Mesenchymal stem cell (in vitro differentiated cells and primary cell): ENCODE measurements around the gene PPP2CA.

Experiments
- DNase-seq: peaks from one replicate; pipeline ENCODE4 v3.0.0-alpha.2; 2013
- H2AFZ ChIP-seq: one replicate; pipeline ENCODE4 v1.6.1; 2013; ENCODE audit warnings: low read depth, mild to moderate bottlenecking, control low read depth, inconsistent platforms, low read length, moderate library complexity
- H2AK5ac ChIP-seq: 2 replicates; pipeline ENCODE4 v1.6.1; 2013; ENCODE audit warnings: low read length, moderate library complexity, mild to moderate bottlenecking, inconsistent platforms; ENCODE audit not compliant: severe bottlenecking
- H2BK120ac ChIP-seq: one replicate; pipeline ENCODE4 v1.6.1; 2013; ENCODE audit warnings: low read depth, mild to moderate bottlenecking, inconsistent platforms, low read length, moderate library complexity
- H2BK12ac ChIP-seq, 2 experiments: one replicate each; pipeline ENCODE4 v1.6.1; 2013; ENCODE audit warnings: inconsistent platforms in 2 of 2, low read length in 2 of 2, mild to moderate bottlenecking in 2 of 2, moderate library complexity in 2 of 2, control low read depth in 1 of 2
- H2BK15ac ChIP-seq: one replicate; pipeline ENCODE4 v1.6.1; 2013; ENCODE audit warnings: mild to moderate bottlenecking, low read depth, inconsistent platforms; ENCODE audit not compliant: poor library complexity, severe bottlenecking
- H2BK5ac ChIP-seq: 2 replicates; pipeline ENCODE4 v1.6.1; 2013; ENCODE audit warnings: low read depth, mild to moderate bottlenecking, low read length, control low read depth, inconsistent platforms; ENCODE audit not compliant: poor library complexity, severe bottlenecking
- H3K14ac ChIP-seq, 2 experiments: one replicate each; pipeline ENCODE4 v1.6.1; 2013; ENCODE audit warnings: inconsistent platforms in 2 of 2, low read length in 2 of 2, control low read depth in 1 of 2, mild to moderate bottlenecking in 1 of 2, moderate library complexity in 1 of 2
- H3K18ac ChIP-seq, 2 experiments: one replicate each; pipeline ENCODE4 v1.6.1; 2013; ENCODE audit warnings: inconsistent platforms in 2 of 2, low read length in 2 of 2, control low read depth in 1 of 2, low read depth in 1 of 2, mild to moderate bottlenecking in 1 of 2
- H3K23ac ChIP-seq, 2 experiments: one replicate each; pipeline ENCODE4 v1.6.1; 2013; ENCODE audit warnings: inconsistent platforms in 2 of 2, low read length in 2 of 2, mild to moderate bottlenecking in 2 of 2, moderate library complexity in 2 of 2, control low read depth in 1 of 2
- H3K27ac ChIP-seq: 2 replicates; pipeline ENCODE4 v1.5.1; 2013; ENCODE audit warnings: mild to moderate bottlenecking, moderate library complexity, low read length, control low read depth, inconsistent platforms; ENCODE audit not compliant: poor library complexity, severe bottlenecking
- H3K27me3 ChIP-seq, 2 experiments: 2 replicates each; pipeline versions ENCODE4 v1.6.1 to v1.7.0; 2013; ENCODE audit warnings: low read length in 2 of 2, mild to moderate bottlenecking in 2 of 2, moderate library complexity in 2 of 2, control low read depth in 1 of 2, inconsistent platforms in 1 of 2; ENCODE audit not compliant: control insufficient read depth in 1 of 2, insufficient read depth in 1 of 2
- H3K36me3 ChIP-seq, 2 experiments: 2 replicates each; pipeline versions ENCODE4 v1.6.1 to v1.7.0; 2013; ENCODE audit warnings: low read length in 2 of 2, control low read depth in 1 of 2, inconsistent platforms in 1 of 2, low read depth in 1 of 2, mild to moderate bottlenecking in 1 of 2; ENCODE audit not compliant: insufficient read depth in 2 of 2, control insufficient read depth in 1 of 2
- H3K4ac ChIP-seq, 2 experiments: one replicate each; pipeline ENCODE4 v1.6.1; 2013; ENCODE audit warnings: inconsistent platforms in 2 of 2, low read length in 2 of 2, mild to moderate bottlenecking in 2 of 2, moderate library complexity in 2 of 2, control low read depth in 1 of 2, low read depth in 1 of 2
- H3K4me1 ChIP-seq: 2 replicates; pipeline ENCODE4 v1.6.1; 2013; ENCODE audit warnings: low read depth, low read length, control low read depth; ENCODE audit not compliant: control insufficient read depth, insufficient read depth
- H3K4me2 ChIP-seq: 2 replicates; pipeline ENCODE4 v1.6.1; 2013; ENCODE audit warnings: low read length, mild to moderate bottlenecking, inconsistent platforms; ENCODE audit not compliant: poor library complexity, severe bottlenecking
- H3K4me3 ChIP-seq, 2 experiments: 2 replicates each; pipeline versions ENCODE4 v1.5.1 to v1.7.0; 2013; ENCODE audit warnings: low read length in 2 of 2, mild to moderate bottlenecking in 2 of 2, control low read depth in 1 of 2, low read depth in 1 of 2; ENCODE audit not compliant: insufficient read depth in 1 of 2
- H3K79me1 ChIP-seq: replicated peaks from 2 replicates; pipeline ENCODE4 v1.6.1; 2013; ENCODE audit warnings: mild to moderate bottlenecking, control low read depth, low read length, inconsistent platforms; ENCODE audit not compliant: poor library complexity, severe bottlenecking
- H3K9ac ChIP-seq: 2 replicates; pipeline ENCODE4 v1.7.0; 2013; ENCODE audit warnings: mild to moderate bottlenecking, low read length, moderate library complexity
- H3K9me3 ChIP-seq: 2 replicates; pipeline ENCODE4 v1.7.0; 2013; ENCODE audit warnings: mild to moderate bottlenecking, low read length; ENCODE audit not compliant: control insufficient read depth
- H4K8ac ChIP-seq: one replicate; pipeline ENCODE4 v1.6.1; 2013; ENCODE audit warnings: inconsistent platforms, mild to moderate bottlenecking, low read length, moderate library complexity
- H4K91ac ChIP-seq: one replicate; pipeline ENCODE4 v1.6.1; 2013; ENCODE audit warnings: mild to moderate bottlenecking, low read length, inconsistent platforms
- WGBS: methylation state at CpG from one replicate; pipeline ENCODE4 v1.1.7; 2013; ENCODE audit warnings: mixed read lengths; 5-methylcytosine and 5-hydroxymethylcytosine counted together

The PPP2CA gene

GRCh38 chr5:134174841-134175839, 50.7 kb downstream of the PPP2CA start:
- 28% methylated on average over 6 of the region's 10 CpGs for WGBS
- no peak overlapping the region for H2BK12ac ChIP-seq
- H3K4me2 ChIP-seq, result peak overlapping the region; percentile 76
- no peaks in the 10 kb centered on the region for H3K9me3 ChIP-seq
- H4K8ac ChIP-seq, result no peak overlapping the region
- DNase-seq, result peak; percentile 58
- H3K36me3 ChIP-seq, result peaks cover 17 to 34% of the 10 kb centered on the region in 2 experiments
- no peak overlapping the region for H4K91ac ChIP-seq
- H3K4me1 ChIP-seq, result peaks cover 6% of the 10 kb centered on the region
- H2AFZ ChIP-seq, result no peak overlapping the region
- H2AK5ac ChIP-seq, result no peak overlapping the region
- no peak overlapping the region for H3K4ac ChIP-seq
- peak overlapping the region; percentile 98 for H3K9ac ChIP-seq
- no peak overlapping the region for H3K14ac ChIP-seq
- no peak overlapping the region for H3K23ac ChIP-seq
- peak overlapping the region in 1 of 2 experiments; percentile 98 for H3K4me3 ChIP-seq
- H2BK15ac ChIP-seq, result no peak overlapping the region
- H3K27me3 ChIP-seq, result no peaks in the 10 kb centered on the region
- H3K18ac ChIP-seq, result no peak overlapping the region
- H2BK120ac ChIP-seq, result no peak overlapping the region
- H3K27ac ChIP-seq, result peak overlapping the region; percentile 63
- H2BK5ac ChIP-seq, result no peak overlapping the region
- H3K79me1 ChIP-seq, result peaks cover 11% of the 10 kb centered on the region

- Histone ChIP-seq H3K18ac (no peak overlapping the region), H3K79me1 (peaks cover 3% of the 10 kb centered on the region), H3K4ac (no peak overlapping the region), H2BK12ac (no peak overlapping the region), H3K4me2 (no peak overlapping the region), H2BK15ac (no peak overlapping the region), H3K9ac (no peak overlapping the region), H3K14ac (no peak overlapping the region), H4K8ac (no peak overlapping the region), H2AFZ (no peak overlapping the region), H3K23ac (no peak overlapping the region), H2AK5ac (no peak overlapping the region), H3K36me3 (peaks cover 17 to 61% of the 10 kb centered on the region in 2 experiments), H3K9me3 (no peaks in the 10 kb centered on the region), H2BK5ac (no peak overlapping the region), H3K27me3 (no peaks in the 10 kb centered on the region), H3K4me1 (no peaks in the 10 kb centered on the region), H3K4me3 (no peak overlapping the region), H4K91ac (no peak overlapping the region), H3K27ac (no peak overlapping the region), H2BK120ac (no peak overlapping the region)
- DNase-seq, result no peak
- WGBS, result 99% methylated on average over 4 of the region's 4 CpGs
These were observed 53.9 kb downstream of the PPP2CA start for GRCh38 chr5:134171972-134172371.

- H3K79me1 ChIP-seq, result peaks cover 18% of the 10 kb centered on the region
- DNase-seq, result no peak
- no peak overlapping the region for H2BK12ac ChIP-seq
- no peak overlapping the region for H3K4ac ChIP-seq
- no peaks in the 10 kb centered on the region for H3K27me3 ChIP-seq
- peaks cover 12% of the 10 kb centered on the region for H3K9me3 ChIP-seq
- no peak overlapping the region for H3K4me2 ChIP-seq
- H3K9ac ChIP-seq, result no peak overlapping the region
- H4K91ac ChIP-seq, result no peak overlapping the region
- no peak overlapping the region for H2AFZ ChIP-seq
- H3K4me1 ChIP-seq, result no peaks in the 10 kb centered on the region
- peaks cover 34 to 92% of the 10 kb centered on the region in 2 experiments for H3K36me3 ChIP-seq
- H3K23ac ChIP-seq, result no peak overlapping the region
- H2BK120ac ChIP-seq, result no peak overlapping the region
- 100% methylated on average over 3 of the region's 5 CpGs for WGBS
- H4K8ac ChIP-seq, result no peak overlapping the region
- H3K4me3 ChIP-seq, result no peak overlapping the region
- no peak overlapping the region for H3K27ac ChIP-seq
- H2BK15ac ChIP-seq, result no peak overlapping the region
- H3K18ac ChIP-seq, result no peak overlapping the region
- H3K14ac ChIP-seq, result no peak overlapping the region
- H2AK5ac ChIP-seq, result no peak overlapping the region
- no peak overlapping the region for H2BK5ac ChIP-seq
These were observed 63.3 kb downstream of the PPP2CA start for GRCh38 chr5:134162592-134162991.

GRCh38 chr5:134161513-134162395, 64.1 kb downstream of the PPP2CA start:
- H3K9ac ChIP-seq, result no peak overlapping the region
- H3K4me3 ChIP-seq, result no peak overlapping the region
- no peak overlapping the region for H3K4me2 ChIP-seq
- H3K4me1 ChIP-seq, result no peaks in the 10 kb centered on the region
- H3K36me3 ChIP-seq, result peaks cover 34 to 93% of the 10 kb centered on the region in 2 experiments
- no peak overlapping the region for H2BK15ac ChIP-seq
- H2BK12ac ChIP-seq, result no peak overlapping the region
- no peak for DNase-seq
- no peak overlapping the region for H2BK5ac ChIP-seq
- no peak overlapping the region for H2AFZ ChIP-seq
- no peak overlapping the region for H4K91ac ChIP-seq
- no peak overlapping the region for H2BK120ac ChIP-seq
- H3K4ac ChIP-seq, result no peak overlapping the region
- no peak overlapping the region for H3K14ac ChIP-seq
- H3K27ac ChIP-seq, result no peak overlapping the region
- peaks cover 12% of the 10 kb centered on the region for H3K9me3 ChIP-seq
- no peak overlapping the region for H3K23ac ChIP-seq
- no peak overlapping the region for H2AK5ac ChIP-seq
- no peak overlapping the region for H4K8ac ChIP-seq
- no peak overlapping the region for H3K18ac ChIP-seq
- no peaks in the 10 kb centered on the region for H3K27me3 ChIP-seq
- WGBS, result 98% methylated on average over 5 of the region's 6 CpGs
- peaks cover 18% of the 10 kb centered on the region for H3K79me1 ChIP-seq
